H1 (cell line): Measurements from ENCODE around the gene RHOBTB1. TPM values are rescaled to one million over a fixed set of nuclear protein-coding genes. Genes with fewer than 3 reads are reported as not detected.

ENCODE experiments used
- CHD7 ChIP-seq: fragments of 300-600 bp; sonication (generic); IDR thresholded peaks from 2 replicates; pipeline ENCODE4 v1.7.1; 2012; ENCODE audit warnings: low read length, moderate library complexity, mild to moderate bottlenecking, inconsistent platforms; ENCODE audit not compliant: insufficient replicate concordance
- MAX ChIP-seq: IDR thresholded peaks from 2 replicates; pipeline ENCODE4 v1.6.1; 2012; ENCODE audit warnings: inconsistent platforms
- NRF1 ChIP-seq: IDR thresholded peaks from 2 replicates; pipeline ENCODE4 v1.6.1; 2011; ENCODE audit warnings: mild to moderate bottlenecking, low read depth, low read length, improper control_type of control experiment
- POLR2A ChIP-seq, 2 experiments: IDR thresholded peaks; 1 replicate in 1 of 2; 2 replicates in 1 of 2; pipeline ENCODE4 v1.6.1; 2011; ENCODE audit warnings: low read depth in 2 of 2, low read length in 2 of 2, mild to moderate bottlenecking in 2 of 2; ENCODE audit errors: control extremely low read depth in 1 of 2
- RXRA ChIP-seq: IDR thresholded peaks from 2 replicates; pipeline ENCODE4 v1.6.1; 2011; ENCODE audit warnings: low read depth, mild to moderate bottlenecking, low read length, moderate library complexity; ENCODE audit not compliant: insufficient read depth
- SP2 ChIP-seq: IDR thresholded peaks from 2 replicates; pipeline ENCODE4 v1.6.1; 2012; ENCODE audit warnings: mild to moderate bottlenecking, low read length, inconsistent platforms
- polyA plus RNA-seq, 7 experiments: library from polyadenylated mRNA; depleted of rRNA in 3 of 7; stranded (reverse) in 5 of 7; unstranded in 2 of 7; fragments of >200 nt in 5 of 7; fragments of 200-250 nt in 2 of 7; gene quantifications; 1 replicate in 5 of 7; 2 replicates in 1 of 7; 4 replicates in 1 of 7; pipeline versions ENCODE4 v1.2.1 to v1.2.3, GENCODE V29; 2011 to 2013; ENCODE audit warnings: missing spikeins in 2 of 7, mixed read lengths in 2 of 7
- total RNA-seq: library from RNA; stranded (reverse); fragmentation: NEBNext Ultra II Directional; extraction: Animal tissue kit (Norgen Biotek cat#: 25700); gene quantifications from 2 replicates; pipeline ENCODE4 v1.2.1, GENCODE V29; 2021

Gene RHOBTB1
- total and polyA plus RNA-seq, 2 of the 8 experiments (the other 6 are each of a cell fraction or from before 2014, with no cell fraction given) = 6.1 to 7.4 TPM

- TF ChIP-seq CHD7 (no peak), SP2 (no peak), NRF1 (no peak), POLR2A (IDR thresholded peaks at IDR 0.05; ENCODE audit: control extremely low read depth in 1 of 2, low read depth in 2 of 2, low read length in 2 of 2) (no peak), MAX (no peak), RXRA (no peak)
These were observed 11.3 kb upstream of the RHOBTB1 start (continued) for GRCh38 chr10:60955316-60955715.
